DMS153 (cell line): ENCODE results near the gene CLIP2.
"Not testable (repeated sequence)": the region's sequence is repeated elsewhere in the genome, so short reads cannot be mapped to it uniquely, and the experiment has no call there.

ENCODE experiments used
- DNase-seq: peaks from one replicate; lab custom pipeline; 2025; lab: John Stamatoyannopoulos, UW

The CLIP2 gene

GRCh38 chr7:74371381-74372341 is 82.5 kb downstream of the CLIP2 start:
- DNase-seq = peak; percentile 21

- no peak for DNase-seq
Observed at GRCh38 chr7:74372511-74373111, 83.4 kb downstream of the CLIP2 start.

- no peak for DNase-seq
Observed at GRCh38 chr7:74373536-74373935, 84.3 kb downstream of the CLIP2 start.

DNA sequence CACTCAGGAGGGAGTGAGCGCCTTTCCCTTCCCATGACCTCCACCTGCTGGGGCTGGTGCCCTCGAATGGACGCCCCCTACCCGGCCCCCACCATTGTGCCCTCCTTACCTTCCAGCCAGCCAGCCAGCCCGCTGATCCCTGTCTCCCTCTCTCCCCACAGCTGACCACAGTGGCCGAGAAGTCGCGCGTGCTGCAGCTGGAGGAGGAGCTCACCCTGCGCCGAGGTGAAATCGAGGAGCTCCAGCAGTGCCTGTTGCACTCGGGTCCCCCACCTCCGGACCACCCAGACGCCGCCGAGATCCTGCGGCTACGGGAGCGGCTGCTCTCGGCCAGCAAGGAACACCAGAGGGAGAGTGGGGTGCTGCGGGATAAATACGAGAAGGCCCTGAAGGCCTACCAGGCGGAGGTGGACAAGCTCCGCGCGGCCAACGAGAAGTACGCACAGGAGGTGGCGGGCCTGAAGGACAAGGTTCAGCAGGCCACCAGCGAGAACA is 86.6 kb downstream of the CLIP2 start:
- DNase-seq = no peak

DNA sequence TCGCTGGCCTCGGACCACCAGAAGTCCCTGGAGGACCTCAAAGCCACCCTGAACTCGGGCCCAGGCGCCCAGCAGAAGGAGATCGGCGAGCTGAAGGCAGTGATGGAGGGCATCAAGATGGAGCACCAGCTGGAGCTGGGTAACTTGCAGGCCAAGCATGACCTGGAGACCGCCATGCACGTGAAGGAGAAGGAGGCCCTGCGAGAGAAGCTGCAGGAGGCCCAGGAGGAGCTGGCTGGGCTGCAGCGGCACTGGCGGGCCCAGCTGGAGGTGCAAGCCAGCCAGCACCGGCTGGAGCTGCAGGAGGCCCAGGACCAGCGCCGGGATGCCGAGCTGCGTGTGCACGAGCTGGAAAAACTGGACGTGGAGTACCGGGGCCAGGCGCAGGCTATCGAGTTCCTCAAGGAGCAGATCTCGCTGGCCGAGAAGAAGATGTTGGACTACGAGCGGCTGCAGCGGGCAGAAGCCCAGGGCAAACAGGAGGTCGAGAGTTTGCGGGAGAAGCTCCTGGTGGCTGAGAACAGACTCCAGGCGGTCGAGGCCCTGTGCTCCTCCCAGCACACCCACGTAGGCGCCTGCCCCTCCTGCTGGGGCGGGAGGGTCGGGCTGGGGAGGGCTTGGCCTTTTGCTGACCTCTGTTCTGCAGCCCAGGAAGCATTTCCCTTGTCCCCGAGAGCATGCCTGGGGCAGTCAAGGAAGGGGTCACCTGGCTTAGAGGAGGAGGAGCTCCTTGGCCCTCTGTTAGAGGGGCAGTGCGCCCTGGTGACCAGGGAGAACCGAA is 87.2 kb downstream of the CLIP2 start:
- no peak for DNase-seq

- no peak for DNase-seq
Observed at GRCh38 chr7:74379938-74380337, 90.7 kb downstream of the CLIP2 start.

DNA sequence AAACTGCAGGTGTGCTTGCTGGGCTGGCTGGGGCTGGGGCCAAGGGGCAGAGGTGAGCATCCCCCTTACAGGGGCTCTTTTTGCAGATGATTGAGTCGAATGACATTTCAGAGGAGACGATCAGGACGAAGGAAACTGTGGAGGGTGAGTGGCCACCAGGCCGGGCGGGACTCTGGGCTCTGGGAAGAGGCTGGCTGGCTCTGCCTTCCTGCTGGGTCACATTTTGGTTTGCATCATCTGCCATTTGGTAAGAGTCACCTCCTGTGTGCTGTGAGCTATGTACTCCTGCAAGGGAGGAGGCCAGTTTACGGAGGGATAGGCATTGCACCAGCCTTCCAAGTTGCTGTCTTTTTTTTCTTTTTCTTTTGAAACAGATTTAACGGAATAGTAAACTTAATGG is 91.5 kb downstream of the CLIP2 start:
- no peak for DNase-seq

DNA sequence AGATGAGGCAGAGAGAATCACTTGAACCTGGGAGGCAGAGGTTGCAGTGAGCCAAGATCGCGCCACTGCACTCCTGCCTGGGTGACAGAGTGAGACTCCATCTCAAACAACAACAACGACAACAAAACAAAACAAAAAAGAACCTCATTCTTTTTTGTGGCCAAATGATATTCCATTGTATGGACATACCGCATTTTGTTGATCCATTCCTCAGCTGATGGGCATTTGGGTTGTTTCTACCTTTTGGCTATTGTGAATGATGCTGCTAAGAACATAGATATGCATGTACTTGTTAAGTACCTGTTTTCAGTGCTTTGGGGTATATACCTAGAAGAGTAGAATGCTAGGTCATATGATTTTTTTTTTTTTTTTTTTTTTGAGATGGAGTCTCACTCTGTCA is 94.9 kb downstream of the CLIP2 start:
- DNase-seq = not testable (repeated sequence)

DNA sequence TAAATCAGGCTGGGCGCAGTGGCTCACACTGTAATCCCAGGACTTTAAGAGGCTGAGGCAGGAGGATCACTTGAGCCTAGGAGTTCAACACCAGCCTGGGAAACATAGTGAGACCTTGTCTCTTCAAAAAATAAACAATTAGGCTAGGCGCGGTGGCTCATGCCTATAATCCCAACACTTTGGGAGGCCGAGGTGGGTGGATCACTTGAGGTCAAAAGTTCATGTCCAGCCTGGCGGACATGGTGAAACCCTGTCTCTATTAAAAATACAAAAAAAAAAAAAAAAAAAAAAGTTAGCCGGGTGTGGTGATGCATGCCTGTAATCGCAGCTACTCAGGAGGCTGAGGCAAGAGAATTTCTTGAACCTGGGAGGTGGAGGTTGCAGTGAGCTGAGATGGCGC is 95.6 kb downstream of the CLIP2 start:
- not testable (repeated sequence) for DNase-seq

- DNase-seq = no peak
Observed at GRCh38 chr7:74387606-74388005, 98.4 kb downstream of the CLIP2 start.

DNA sequence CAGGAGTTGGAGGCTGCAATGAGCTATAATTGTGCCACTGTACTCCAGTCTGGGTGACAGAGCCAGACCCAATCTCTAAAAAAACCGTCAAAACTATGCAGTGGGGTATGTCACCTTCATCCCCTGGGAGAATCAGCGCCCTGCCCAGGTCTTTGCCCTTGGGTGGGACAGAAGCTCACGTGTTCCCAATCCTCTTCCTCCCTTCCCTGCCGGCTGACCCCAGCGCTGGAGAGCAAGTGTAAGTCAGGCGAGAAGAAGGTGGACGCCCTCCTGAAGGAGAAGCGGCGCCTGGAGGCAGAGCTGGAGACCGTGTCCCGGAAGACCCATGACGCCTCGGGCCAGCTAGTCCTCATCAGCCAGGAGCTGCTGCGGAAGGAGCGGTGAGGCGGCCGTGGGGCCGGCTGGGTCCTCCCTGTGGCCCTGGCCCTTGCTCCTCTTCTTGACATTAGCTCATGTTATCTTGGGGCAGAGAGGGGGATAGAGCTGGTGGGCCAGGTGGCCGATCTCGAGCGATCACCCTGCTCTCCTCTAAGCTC is 99.7 kb downstream of the CLIP2 start:
- no peak for DNase-seq

- peak; percentile 21 for DNase-seq
Observed at GRCh38 chr7:74393722-74394121, 104.5 kb downstream of the CLIP2 start.

DNA sequence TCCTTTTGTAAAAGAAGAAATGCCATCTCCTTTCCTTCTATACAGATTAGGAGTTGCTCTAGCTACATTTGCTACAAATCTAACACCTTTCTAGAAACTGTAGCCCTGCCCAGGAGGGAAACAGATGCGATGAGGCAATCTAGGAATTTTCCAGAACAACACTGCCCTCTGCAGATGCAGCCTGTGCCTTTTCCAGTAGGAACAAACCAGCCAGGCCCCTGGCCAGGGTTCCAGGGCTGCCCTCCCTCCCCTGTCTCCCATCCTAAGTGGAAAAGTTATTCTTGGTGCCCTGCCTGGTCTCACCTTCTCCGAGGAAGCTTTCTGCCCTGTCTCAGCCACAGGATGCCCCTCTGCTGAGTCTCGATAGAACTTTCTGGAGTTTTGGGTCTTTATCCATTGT is 105.4 kb downstream of the CLIP2 start:
- DNase-seq = not testable (repeated sequence)

DNA sequence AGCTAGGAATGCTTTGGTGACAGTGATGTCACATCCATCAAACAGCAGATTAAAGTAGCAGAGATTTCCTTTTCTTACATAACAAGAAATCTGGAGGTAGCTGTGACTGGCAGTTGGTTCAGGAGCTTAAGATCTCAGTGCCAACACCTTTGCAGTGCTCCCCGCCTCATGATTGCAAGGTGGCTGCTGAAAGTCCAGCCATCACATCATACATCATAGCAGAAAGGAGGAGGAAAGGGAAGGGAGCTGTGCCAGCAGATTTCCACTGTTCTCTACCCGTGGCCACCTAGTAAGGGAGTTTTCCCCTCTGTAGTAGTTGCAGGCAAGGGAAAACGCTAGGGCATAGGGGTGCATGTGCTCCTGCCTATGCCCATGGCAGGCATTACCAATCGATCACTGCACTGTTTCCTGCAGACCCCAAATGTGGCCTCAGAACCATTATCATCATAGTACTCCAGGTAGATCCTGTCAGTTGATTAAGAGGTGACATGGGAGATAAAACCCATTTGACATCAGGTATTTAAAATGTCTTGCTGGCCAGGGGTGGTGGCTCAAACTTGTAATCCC is 106.6 kb downstream of the CLIP2 start:
- no peak for DNase-seq

DNA sequence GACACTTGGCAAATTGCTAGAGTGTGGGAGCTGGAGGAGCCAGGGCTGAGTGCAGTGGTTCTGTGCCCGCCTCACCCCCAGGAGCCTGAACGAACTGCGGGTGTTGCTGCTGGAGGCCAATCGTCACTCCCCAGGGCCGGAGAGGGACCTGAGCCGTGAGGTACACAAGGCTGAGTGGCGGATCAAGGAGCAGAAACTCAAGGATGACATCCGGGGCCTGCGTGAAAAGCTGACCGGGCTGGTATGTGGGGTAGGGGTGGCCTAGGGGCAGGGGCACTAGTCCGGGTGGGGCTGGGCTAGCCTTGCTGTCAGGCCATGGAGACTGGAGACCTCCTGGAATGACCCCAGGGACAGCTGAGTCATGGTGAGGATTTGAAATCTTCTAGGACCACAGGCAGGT is 107.8 kb downstream of the CLIP2 start:
- DNase-seq = no peak

GRCh38 chr7:74398426-74398825 is 109.2 kb downstream of the CLIP2 start:
- DNase-seq = no peak

DNA sequence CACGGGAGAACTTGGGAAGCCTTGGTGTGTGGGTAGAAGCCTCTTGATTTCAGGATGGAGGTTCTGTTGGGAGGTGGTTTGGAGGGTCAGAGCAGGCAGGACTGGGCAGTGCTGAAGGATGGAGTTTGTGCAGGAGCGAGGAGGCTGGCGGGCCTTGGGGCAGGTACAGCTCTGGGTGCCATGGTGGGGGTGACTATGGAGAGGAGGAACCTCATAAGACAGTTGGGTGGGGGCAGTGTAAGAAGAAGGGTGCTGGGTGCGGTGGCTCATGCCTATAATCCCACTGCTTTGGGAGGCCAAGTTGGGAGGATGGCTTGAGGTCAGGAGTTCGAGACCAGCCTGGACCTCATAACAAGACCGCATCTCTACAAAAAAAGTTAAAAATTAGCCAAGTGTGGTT is 109.8 kb downstream of the CLIP2 start:
- DNase-seq = no peak

- DNase-seq = no peak
Observed at GRCh38 chr7:74400420-74401136, 111.4 kb downstream of the CLIP2 start.

GRCh38 chr7:74401137-74401859 is 112.1 kb downstream of the CLIP2 start:
- no peak for DNase-seq

- not testable (repeated sequence) for DNase-seq
Observed at GRCh38 chr7:74402668-74403067, 113.5 kb downstream of the CLIP2 start.
